Effector memory CD4-positive, alpha-beta T cell (primary cell): ENCODE measurements around the gene PIGP.
"Not testable (repeated sequence)": the region's sequence is repeated elsewhere in the genome, so short reads cannot be mapped to it uniquely, and the experiment has no call there.

Experiments
- DNase-seq, 3 donors: peaks; one replicate each; pipeline ENCODE4 v3.0.0-alpha.2; 2020
- H3K27ac ChIP-seq: 2 replicates; pipeline ENCODE4 v1.7.0; 2013; ENCODE audit warnings: mild to moderate bottlenecking, low read length, moderate library complexity; ENCODE audit not compliant: insufficient read depth, poor library complexity, severe bottlenecking
- H3K27me3 ChIP-seq: replicated peaks from 2 replicates; pipeline ENCODE4 v1.7.0; 2013; ENCODE audit warnings: mild to moderate bottlenecking, low read length; ENCODE audit not compliant: insufficient read depth, control insufficient read depth, poor library complexity, severe bottlenecking
- H3K36me3 ChIP-seq: 2 replicates; pipeline ENCODE4 v1.7.0; 2013; ENCODE audit warnings: mild to moderate bottlenecking, low read length, moderate library complexity; ENCODE audit not compliant: control insufficient read depth, insufficient read depth
- H3K4me1 ChIP-seq: 2 replicates; pipeline ENCODE4 v1.7.0; 2013; ENCODE audit warnings: low read length, mild to moderate bottlenecking; ENCODE audit not compliant: control insufficient read depth, insufficient read depth, poor library complexity, severe bottlenecking
- H3K4me3 ChIP-seq: 2 replicates; pipeline ENCODE4 v1.7.0; 2013; ENCODE audit warnings: low read length, low read depth, mild to moderate bottlenecking; ENCODE audit not compliant: insufficient read depth, poor library complexity, severe bottlenecking
- H3K9me3 ChIP-seq: 2 replicates; pipeline ENCODE4 v1.7.0; 2013; ENCODE audit warnings: mild to moderate bottlenecking, low read length, moderate library complexity; ENCODE audit not compliant: control insufficient read depth
- total RNA-seq, 3 donors: gene quantifications; one replicate each; lab custom pipeline; 2026; lab: John Stamatoyannopoulos, UW

Gene PIGP
- 6.4 to 7.8 (median 7.2) reads per million in 3 donors for total RNA-seq

DNA sequence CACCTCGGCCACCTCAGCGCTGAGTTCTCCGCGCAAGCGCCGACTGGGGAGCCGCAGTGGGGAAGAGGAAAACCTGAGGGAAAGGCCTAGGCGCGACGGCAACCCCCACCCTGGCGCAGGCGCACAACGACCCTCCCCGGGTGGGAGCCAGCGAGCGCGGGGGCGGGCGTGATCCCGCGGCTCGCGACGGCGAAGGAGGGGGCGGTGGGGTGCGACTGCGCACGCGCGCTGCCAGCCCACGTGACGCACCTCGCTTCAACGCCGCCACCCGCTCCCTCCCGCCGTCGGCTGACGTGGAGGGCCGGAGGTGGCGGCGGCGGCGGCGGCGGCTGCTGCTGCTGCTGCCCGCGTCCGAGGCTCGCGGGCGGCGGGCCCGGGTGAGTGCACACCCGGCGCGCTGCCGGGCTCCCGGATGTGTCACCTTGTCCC, at the start of gene PIGP, which contains the start of gene TTC3:
PIGP (minus strand) TSS at position 84 of the 429 bp plus-strand sequence. CDS start 556 bp downstream, outside the sequence.
TTC3 (plus strand) TSS at position 267 of the 429 bp plus-strand sequence. CDS start 14,004 bp downstream, outside the sequence.
- Histone ChIP-seq H3K4me3 (peak within 1 kb of the TSS; percentile 85), H3K4me1 (peaks cover 16% of the 10 kb centered on the region), H3K9me3 (no peaks in the 10 kb centered on the region), H3K27ac (peak within 1 kb of the TSS; percentile 96), H3K36me3 (no peaks in the 10 kb centered on the region), H3K27me3 (no peaks in the 10 kb centered on the region)
- peak; percentile 93 to 95 (median 94) for DNase-seq

DNA sequence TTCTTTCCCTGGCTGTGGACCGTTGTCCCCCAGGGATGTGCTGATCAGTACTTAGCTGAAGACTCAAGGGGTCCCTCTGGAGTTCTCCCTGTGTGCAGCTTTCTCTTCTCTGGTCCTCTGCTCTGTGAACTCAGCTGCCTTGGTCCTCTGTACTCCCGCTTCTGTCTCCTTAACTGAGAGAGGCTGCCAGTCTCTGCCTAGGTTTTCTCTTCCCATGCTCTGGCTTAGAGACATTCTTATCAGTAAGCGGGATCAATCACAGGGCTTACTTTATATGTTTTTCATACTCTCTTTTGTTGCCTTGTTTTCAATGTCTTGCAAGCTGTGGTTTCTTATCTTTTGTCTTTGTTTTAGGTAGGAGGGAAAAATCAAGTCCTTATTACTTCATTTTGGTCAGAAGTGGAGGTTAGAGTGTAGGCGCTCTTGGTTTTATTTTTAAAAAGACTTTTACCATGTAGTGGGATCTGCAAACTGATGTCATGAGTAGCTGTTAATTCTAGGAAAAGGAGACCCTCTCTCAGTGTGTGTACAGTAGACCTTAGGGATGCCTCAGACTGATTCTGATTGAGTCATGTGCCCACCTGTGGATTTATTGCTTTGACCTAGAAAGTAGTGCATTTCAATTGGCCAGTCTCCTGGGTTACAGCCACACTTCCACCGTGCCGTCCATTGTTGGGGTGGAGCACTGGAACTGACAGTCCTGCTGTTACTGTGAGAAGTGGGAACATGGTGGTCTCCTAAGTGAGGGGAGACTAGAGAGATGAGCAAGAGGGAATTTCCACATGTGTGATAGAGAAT, 46.7 kb upstream of the PIGP start:
- DNase-seq = no peak
- no peaks in the 10 kb centered on the region for H3K27me3 ChIP-seq
- no peaks in the 10 kb centered on the region for H3K9me3 ChIP-seq
- no peaks in the 10 kb centered on the region for H3K4me1 ChIP-seq
- H3K36me3 ChIP-seq = no peaks in the 10 kb centered on the region
- no peak overlapping the region for H3K4me3 ChIP-seq
- no peak overlapping the region for H3K27ac ChIP-seq

- H3K36me3 ChIP-seq = no peaks in the 10 kb centered on the region
- no peak for DNase-seq
- no peaks in the 10 kb centered on the region for H3K27me3 ChIP-seq
- no peaks in the 10 kb centered on the region for H3K9me3 ChIP-seq
- H3K27ac ChIP-seq = no peak overlapping the region
- no peaks in the 10 kb centered on the region for H3K4me1 ChIP-seq
- no peak overlapping the region for H3K4me3 ChIP-seq
Observed at GRCh38 chr21:37118187-37118826, 45.4 kb upstream of the PIGP start.

- H3K27me3 ChIP-seq = no peaks in the 10 kb centered on the region
- H3K9me3 ChIP-seq = no peaks in the 10 kb centered on the region
- no peak overlapping the region for H3K4me3 ChIP-seq
- no peaks in the 10 kb centered on the region for H3K4me1 ChIP-seq
- DNase-seq = no peak
- H3K36me3 ChIP-seq = no peaks in the 10 kb centered on the region
- no peak overlapping the region for H3K27ac ChIP-seq
Observed at GRCh38 chr21:37117204-37117603, 44.3 kb upstream of the PIGP start.

DNA sequence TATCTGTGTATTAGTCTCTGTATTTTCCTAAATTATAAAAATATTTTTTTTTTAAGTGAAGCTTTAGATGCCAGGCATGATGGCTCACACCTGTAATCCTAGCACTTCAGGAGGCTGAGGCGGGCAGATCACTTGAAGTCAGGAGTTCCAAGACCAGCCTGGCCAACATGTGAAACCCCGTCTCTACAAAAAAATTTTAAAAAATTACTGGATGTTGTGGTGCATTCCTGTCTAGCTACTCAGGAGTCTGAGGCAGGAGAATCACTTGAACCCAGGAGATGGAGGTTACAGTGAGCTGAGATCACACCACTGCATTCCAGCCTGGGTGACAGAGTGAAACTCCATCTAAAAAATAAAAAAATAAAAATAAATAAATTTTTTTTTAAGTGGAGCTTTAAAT, 43.6 kb upstream of the PIGP start:
- not testable (repeated sequence) for H3K36me3 ChIP-seq, H3K4me3 ChIP-seq, H3K9me3 ChIP-seq, H3K4me1 ChIP-seq, H3K27ac ChIP-seq, DNase-seq, H3K27me3 ChIP-seq

DNA sequence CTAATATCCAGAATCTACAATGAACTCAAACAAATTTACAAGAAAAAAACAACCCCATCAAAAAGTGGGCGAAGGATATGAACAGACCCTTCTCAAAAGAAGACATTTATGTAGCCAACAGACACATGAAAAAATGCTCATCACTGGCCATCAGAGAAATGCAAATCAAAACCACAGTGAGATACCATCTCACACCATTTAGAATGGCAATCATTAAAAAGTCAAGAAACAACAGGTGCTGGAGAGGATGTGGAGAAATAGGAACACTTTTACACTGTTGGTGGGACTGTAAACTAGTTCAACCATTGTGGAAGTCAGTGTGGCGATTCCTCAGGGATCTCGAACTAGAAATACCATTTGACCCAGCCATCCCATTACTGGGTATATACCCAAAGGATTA, 41.4 kb upstream of the PIGP start:
- not testable (repeated sequence) for H3K27ac ChIP-seq

DNA sequence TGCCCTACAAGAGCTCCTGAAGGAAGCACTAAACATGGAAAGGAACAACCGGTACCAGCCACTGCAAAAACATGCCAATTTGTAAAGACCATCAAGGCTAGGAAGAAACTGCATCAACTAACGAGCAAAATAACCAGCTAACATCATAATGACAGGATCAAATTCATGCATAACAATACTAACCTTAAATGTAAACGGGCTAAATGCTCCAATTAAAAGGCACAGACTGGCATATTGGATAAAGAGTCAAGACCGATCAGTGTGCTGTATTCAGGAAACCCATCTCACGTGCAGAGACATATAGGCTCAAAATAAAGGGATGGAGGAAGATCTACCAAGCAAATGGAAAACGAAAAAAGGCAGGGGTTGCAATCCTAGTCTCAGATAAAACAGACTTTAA, 38.2 kb upstream of the PIGP start:
- H3K4me3 ChIP-seq, H3K27ac ChIP-seq, H3K4me1 ChIP-seq, H3K27me3 ChIP-seq, DNase-seq, H3K36me3 ChIP-seq, H3K9me3 ChIP-seq: not testable (repeated sequence)

More for the DNA sequence above, 41.4 kb upstream of the PIGP start:
- H3K4me3 ChIP-seq, H3K27me3 ChIP-seq, DNase-seq, H3K4me1 ChIP-seq, H3K36me3 ChIP-seq, H3K9me3 ChIP-seq: not testable (repeated sequence)

DNA sequence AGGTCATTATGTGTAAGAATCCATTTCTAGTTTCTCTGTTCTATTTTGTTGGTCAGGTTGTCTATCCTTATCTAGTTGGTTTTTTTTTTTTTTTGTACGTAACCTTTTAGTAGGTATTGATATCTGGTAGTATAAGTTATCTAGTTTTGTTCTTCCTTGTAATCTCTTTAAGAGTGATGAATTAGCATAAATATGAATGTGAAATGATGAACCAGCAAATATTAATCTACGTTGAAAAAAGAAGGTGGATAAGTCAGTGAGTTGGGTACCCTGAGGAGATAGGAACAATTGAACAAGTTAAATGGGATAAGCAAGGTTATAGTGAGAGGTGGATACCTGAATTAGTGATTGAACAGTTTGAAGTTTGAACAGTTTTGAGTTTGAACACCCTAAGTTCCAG, 34.1 kb upstream of the PIGP start:
- Histone ChIP-seq H3K4me3 (no peak overlapping the region), H3K27me3 (no peaks in the 10 kb centered on the region), H3K36me3 (peaks cover 10% of the 10 kb centered on the region), H3K9me3 (no peaks in the 10 kb centered on the region), H3K27ac (no peak overlapping the region), H3K4me1 (no peaks in the 10 kb centered on the region)
- DNase-seq = no peak

DNA sequence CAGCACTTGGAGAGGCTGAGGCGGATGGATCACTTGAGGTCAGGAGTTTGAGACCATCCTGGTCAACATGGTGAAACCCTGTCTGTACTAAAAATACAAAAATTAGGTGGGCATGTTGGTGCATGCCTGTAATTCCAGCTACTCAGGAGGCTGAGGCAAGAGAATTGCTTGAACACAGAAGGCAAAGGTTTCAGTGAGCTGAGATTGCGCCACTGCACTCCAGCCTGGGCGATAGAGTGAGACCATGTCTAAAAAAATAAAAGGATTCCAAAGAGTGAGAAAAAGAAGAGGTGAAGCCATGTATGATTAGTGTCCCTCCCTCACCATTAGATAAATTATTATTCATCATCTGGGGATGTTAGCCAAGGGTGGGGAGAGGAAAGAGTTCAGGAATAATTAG, 29.9 kb upstream of the PIGP start:
- H3K36me3 ChIP-seq = peaks cover 14% of the 10 kb centered on the region
- H3K4me3 ChIP-seq, DNase-seq, H3K27ac ChIP-seq, H3K9me3 ChIP-seq, H3K4me1 ChIP-seq, H3K27me3 ChIP-seq: not testable (repeated sequence)

- Histone ChIP-seq H3K4me1 (no peaks in the 10 kb centered on the region), H3K27me3 (no peaks in the 10 kb centered on the region), H3K4me3 (no peak overlapping the region), H3K36me3 (peaks cover 25% of the 10 kb centered on the region), H3K9me3 (no peaks in the 10 kb centered on the region), H3K27ac (no peak overlapping the region)
- no peak for DNase-seq
Observed at GRCh38 chr21:37101384-37101783, 28.5 kb upstream of the PIGP start.
